HepG2 (cell line): Measurements from ENCODE around the gene SLC25A45. TPM values are rescaled to one million over a fixed set of nuclear protein-coding genes. Genes with fewer than 3 reads are reported as not detected.

ENCODE experiments used
- ASH2L ChIP-seq: fragments of 300-600, 200-600 bp; sonication (generic); IDR thresholded peaks from 2 replicates; pipeline ENCODE4 v1.7.0; 2017; ENCODE audit warnings: low read depth, mild to moderate bottlenecking, moderate library complexity, mixed read lengths, low read length; ENCODE audit not compliant: insufficient read length
- ATF3 ChIP-seq: sonication (generic); formaldehyde crosslinking; IDR thresholded peaks from 2 replicates; pipeline ENCODE4 v1.4.0; 2020; ENCODE audit warnings: missing genetic modification reagents
- DRAP1 ChIP-seq: IDR thresholded peaks from 2 replicates; pipeline ENCODE4 v1.6.1; 2016; ENCODE audit warnings: missing genetic modification reagents, missing compliant biosample characterization
- FLYWCH1 ChIP-seq: sonication (generic); formaldehyde crosslinking; IDR thresholded peaks from 2 replicates; pipeline ENCODE4 v1.8.1; 2023; ENCODE audit warnings: mild to moderate bottlenecking, missing genetic modification reagents
- HDAC1 ChIP-seq: sonication (generic); formaldehyde crosslinking; IDR thresholded peaks from 2 replicates; pipeline ENCODE4 v1.5.1; 2020; ENCODE audit warnings: mild to moderate bottlenecking, missing genetic modification reagents
- HNRNPL ChIP-seq: fragments of 200-400 bp; formaldehyde crosslinking; IDR thresholded peaks from 2 replicates; pipeline ENCODE4 v1.6.1; 2017; ENCODE audit warnings: mild to moderate bottlenecking, low read depth, low read length
- PHF5A ChIP-seq: IDR thresholded peaks from one replicate; pipeline ENCODE4 v1.6.1; 2018; ENCODE audit warnings: low read depth, missing genetic modification reagents; ENCODE audit not compliant: unreplicated experiment
- PRDM10 ChIP-seq: sonication (generic); formaldehyde crosslinking; IDR thresholded peaks from 2 replicates; pipeline ENCODE4 v1.4.0; 2020; ENCODE audit warnings: low read depth, missing genetic modification reagents
- RBM22 ChIP-seq: fragments of 200-400 bp; formaldehyde crosslinking; optimal IDR thresholded peaks from 2 replicates; pipeline ENCODE3; 2017; ENCODE audit warnings: mild to moderate bottlenecking, low read length, moderate library complexity
- SALL2 ChIP-seq: sonication (generic); formaldehyde crosslinking; IDR thresholded peaks from 2 replicates; pipeline ENCODE4 v1.8.1; 2023; ENCODE audit warnings: mild to moderate bottlenecking, missing genetic modification reagents, inconsistent platforms
- SIX4 ChIP-seq: sonication (generic); formaldehyde crosslinking; IDR thresholded peaks from 2 replicates; pipeline ENCODE4 v1.4.0; 2020; ENCODE audit warnings: missing genetic modification reagents
- YEATS2 ChIP-seq: sonication (generic); formaldehyde crosslinking; IDR thresholded peaks from 2 replicates; pipeline ENCODE4 v1.4.0; 2020; ENCODE audit warnings: missing genetic modification reagents, borderline replicate concordance
- ZFP1 ChIP-seq: IDR thresholded peaks from 2 replicates; pipeline ENCODE4 v1.6.1; 2016
- ZNF496 ChIP-seq: sonication (generic); formaldehyde crosslinking; IDR thresholded peaks from 2 replicates; pipeline ENCODE4 v1.8.1; 2023; ENCODE audit warnings: mild to moderate bottlenecking, moderate library complexity, missing genetic modification reagents; ENCODE audit not compliant: insufficient replicate concordance
- ZNF512B ChIP-seq: sonication (generic); formaldehyde crosslinking; IDR thresholded peaks from 2 replicates; pipeline ENCODE4 v1.5.1; 2020; ENCODE audit warnings: missing genetic modification reagents, mild to moderate bottlenecking, borderline replicate concordance
- ZNF589 ChIP-seq: sonication (generic); formaldehyde crosslinking; conservative IDR thresholded peaks from 2 replicates; pipeline ENCODE4 v1.8.0; 2022; ENCODE audit warnings: mild to moderate bottlenecking, moderate library complexity, missing genetic modification reagents
- ZNF607 ChIP-seq: sonication (generic); formaldehyde crosslinking; IDR thresholded peaks from 2 replicates; pipeline ENCODE4 v1.5.1; 2020; ENCODE audit warnings: missing genetic modification reagents, mild to moderate bottlenecking, borderline replicate concordance
- ZNF737 ChIP-seq: sonication (generic); formaldehyde crosslinking; IDR thresholded peaks from 2 replicates; pipeline ENCODE4 v1.5.0; 2020; ENCODE audit warnings: missing genetic modification reagents, mild to moderate bottlenecking, borderline replicate concordance
- ZNF761 ChIP-seq: sonication (generic); formaldehyde crosslinking; conservative IDR thresholded peaks from 2 replicates; pipeline ENCODE4 v1.4.0; 2020; ENCODE audit warnings: mild to moderate bottlenecking, missing genetic modification reagents
- polyA plus RNA-seq, 8 experiments: library from polyadenylated mRNA; depleted of rRNA in 3 of 8; stranded (reverse) in 7 of 8; unstranded in 1 of 8; fragments of >200 nt; fragmentation: Illumina TruSeq in 4 of 8; extraction: Trizol in 4 of 8; gene quantifications; 2 replicates each; pipeline versions ENCODE4 v1.2.1 to v1.2.3, GENCODE V29; 2011 to 2016; ENCODE audit warnings: low read depth in 4 of 8, missing spikeins in 1 of 8, mixed read lengths in 1 of 8; ENCODE audit not compliant: insufficient read depth in 1 of 8
- total RNA-seq, 5 experiments: library from RNA; depleted of rRNA; stranded (reverse); fragments of >200 nt; fragmentation: Illumina TruSeq; extraction: Trizol; gene quantifications; 2 replicates each; pipeline ENCODE4 v1.2.3, GENCODE V29; 2016; ENCODE audit warnings: low read depth in 1 of 5
- TF ChIP-seq, protein P1 (sequence below): IDR thresholded peaks from 2 replicates; pipeline ENCODE4 v1.6.1; 2016; ENCODE audit warnings: missing compliant biosample characterization, missing genetic modification reagents, borderline replicate concordance

The SLC25A45 gene
- total and polyA plus RNA-seq, 2 of the 13 experiments (the other 11 are each of a cell fraction or from before 2014, with no cell fraction given) = 1.2 to 3.4 TPM

- TF ChIP-seq PRDM10 (CRISPR knock-in tag) (no peak), PHF5A (no peak), HDAC1 (CRISPR knock-in tag) (peak; percentile 11), DRAP1 (0 out of 2 replicates have a peak, but pooled peaks have one; percentile 12), ZNF496 (CRISPR knock-in tag) (no peak), SALL2 (CRISPR knock-in tag) (no peak), ATF3 (peak; percentile 96), ZNF512B (peak; percentile 71; the same call in 1 of the 2 replicates), ZFP1 (no peak), ZNF761 (peak; percentile 14; the same call in 1 of the 2 replicates), HNRNPL (no peak), FLYWCH1 (no peak), ZNF589 (CRISPR knock-in tag) (no peak), ZNF607 (CRISPR knock-in tag) (peak; percentile 59), ZNF737 (CRISPR knock-in tag) (no peak), SIX4 (CRISPR knock-in tag) (peak; percentile 15; the same call in 1 of the 2 replicates), ASH2L (peak; percentile 72), RBM22 (no peak), YEATS2 (0 out of 2 replicates have a peak, but pooled peaks have one; percentile 13)
- TF ChIP-seq, protein P1, sequence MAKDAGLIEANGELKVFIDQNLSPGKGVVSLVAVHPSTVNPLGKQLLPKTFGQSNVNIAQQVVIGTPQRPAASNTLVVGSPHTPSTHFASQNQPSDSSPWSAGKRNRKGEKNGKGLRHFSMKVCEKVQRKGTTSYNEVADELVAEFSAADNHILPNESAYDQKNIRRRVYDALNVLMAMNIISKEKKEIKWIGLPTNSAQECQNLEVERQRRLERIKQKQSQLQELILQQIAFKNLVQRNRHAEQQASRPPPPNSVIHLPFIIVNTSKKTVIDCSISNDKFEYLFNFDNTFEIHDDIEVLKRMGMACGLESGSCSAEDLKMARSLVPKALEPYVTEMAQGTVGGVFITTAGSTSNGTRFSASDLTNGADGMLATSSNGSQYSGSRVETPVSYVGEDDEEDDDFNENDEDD (CRISPR knock-in tag) = peak; percentile 83; the same call in 1 of the 2 replicates
These were observed 39.6 kb upstream of the SLC25A45 start (continued) for GRCh38 chr11:65421794-65422632.
